ENCODE measurements around the gene UGT2B10.
"Not testable (repeated sequence)": the region's sequence is repeated elsewhere in the genome, so short reads cannot be mapped to it uniquely, and the experiment has no call there.

Gene UGT2B10

GRCh38 chr4:68815617-68816409 is at the start of gene UGT2B10:
TSS of gene UGT2B10 (plus strand) at chr4:68815994. CDS start at chr4:68816020, 26 bp downstream.
- not testable (repeated sequence) for DNase-seq

- DNase-seq: not testable (repeated sequence)
Observed at GRCh38 chr4:68771836-68772235, 44.0 kb upstream of the UGT2B10 start.

GRCh38 chr4:68773699-68774098 is 42.1 kb upstream of the UGT2B10 start:
- DNase-seq: no peak

- DNase-seq: no peak
Observed at GRCh38 chr4:68780232-68780631, 35.6 kb upstream of the UGT2B10 start.

GRCh38 chr4:68797048-68797447 is 18.7 kb upstream of the UGT2B10 start:
- no peak for DNase-seq

GRCh38 chr4:68797618-68798017 is 18.2 kb upstream of the UGT2B10 start:
- DNase-seq: no peak

GRCh38 chr4:68803013-68803412 is 12.8 kb upstream of the UGT2B10 start:
- DNase-seq: no peak

GRCh38 chr4:68808060-68808459 is 7.7 kb upstream of the UGT2B10 start:
- no peak for DNase-seq

- DNase-seq: no peak
Observed at GRCh38 chr4:68810919-68811318, 4.9 kb upstream of the UGT2B10 start.

- not testable (repeated sequence) for DNase-seq
Observed at GRCh38 chr4:68816410-68817265, 844 bp downstream of the UGT2B10 start.

- no peak for DNase-seq
Observed at GRCh38 chr4:68817386-68817785, 1.6 kb downstream of the UGT2B10 start.

GRCh38 chr4:68818030-68818462 is 2.3 kb downstream of the UGT2B10 start:
- DNase-seq: not testable (repeated sequence)

- no peak for DNase-seq
Observed at GRCh38 chr4:68831642-68832041, 15.8 kb downstream of the UGT2B10 start.

- no peak for DNase-seq
Observed at GRCh38 chr4:68850293-68850692, 34.5 kb downstream of the UGT2B10 start.

GRCh38 chr4:68855771-68856170 is 40.0 kb downstream of the UGT2B10 start:
- DNase-seq: no peak

GRCh38 chr4:68858039-68858438 is 42.2 kb downstream of the UGT2B10 start:
- no peak for DNase-seq

GRCh38 chr4:68859655-68860054 is 43.9 kb downstream of the UGT2B10 start:
- DNase-seq: no peak

GRCh38 chr4:68861057-68861456 is 45.3 kb downstream of the UGT2B10 start:
- no peak for DNase-seq

GRCh38 chr4:68864438-68865187 is 48.8 kb downstream of the UGT2B10 start:
- DNase-seq: no peak

- no peak for DNase-seq
Observed at GRCh38 chr4:68865188-68865638, 49.4 kb downstream of the UGT2B10 start.

- no peak for DNase-seq
Observed at GRCh38 chr4:68865760-68866159, 50.0 kb downstream of the UGT2B10 start.

- DNase-seq: no peak
Observed at GRCh38 chr4:68869274-68869773, 53.5 kb downstream of the UGT2B10 start.
